GM21367 (cell line): ENCODE data around the gene AHRR.
"Not testable (repeated sequence)": the region's sequence is repeated elsewhere in the genome, so short reads cannot be mapped to it uniquely, and the experiment has no call there.

ENCODE experiments used
- ATAC-seq: cut with Tn5 transposase; IDR thresholded peaks from one replicate; pipeline ENCODE4 v1.9.1; 2021; ENCODE audit not compliant: unreplicated experiment

AHRR gene

DNA sequence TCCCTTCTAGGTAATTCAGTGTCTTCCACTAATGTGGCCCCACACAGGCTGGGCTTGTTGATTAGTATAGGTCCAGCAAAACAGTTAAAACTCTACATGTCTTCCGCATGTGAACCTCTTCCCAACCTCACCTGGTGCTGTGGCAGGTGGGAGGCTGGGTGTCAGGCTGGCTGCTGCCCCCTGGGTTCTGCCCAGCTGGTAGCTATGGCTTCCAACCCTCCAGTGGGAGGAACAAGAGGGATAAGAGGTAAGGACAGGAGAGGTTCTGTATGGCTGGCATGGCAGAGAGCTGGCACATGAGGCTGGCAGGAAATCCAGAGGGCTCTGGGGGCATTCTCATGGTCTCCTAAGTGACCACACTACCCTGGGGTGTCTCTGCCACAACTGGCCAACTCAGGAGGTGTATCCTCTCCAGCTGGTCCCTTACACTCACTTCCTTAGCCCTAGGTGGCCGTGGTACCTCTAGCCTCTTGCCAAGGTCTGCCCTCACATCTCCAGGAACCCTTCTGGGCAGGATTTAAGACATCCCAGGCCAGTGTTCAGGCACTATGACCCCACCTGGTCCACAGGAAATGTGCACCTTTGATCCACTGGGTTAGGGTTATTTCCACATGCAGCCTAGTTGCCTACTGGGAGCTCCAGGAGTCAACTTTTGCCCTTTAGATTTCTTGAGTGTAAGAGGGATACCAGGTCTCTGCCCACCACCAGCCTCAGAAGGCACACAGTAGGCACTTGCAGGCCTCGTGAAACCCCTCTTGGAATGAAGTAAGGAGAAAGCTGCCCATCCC lies 41.7 kb downstream of the AHRR start:
- no peak for ATAC-seq

DNA sequence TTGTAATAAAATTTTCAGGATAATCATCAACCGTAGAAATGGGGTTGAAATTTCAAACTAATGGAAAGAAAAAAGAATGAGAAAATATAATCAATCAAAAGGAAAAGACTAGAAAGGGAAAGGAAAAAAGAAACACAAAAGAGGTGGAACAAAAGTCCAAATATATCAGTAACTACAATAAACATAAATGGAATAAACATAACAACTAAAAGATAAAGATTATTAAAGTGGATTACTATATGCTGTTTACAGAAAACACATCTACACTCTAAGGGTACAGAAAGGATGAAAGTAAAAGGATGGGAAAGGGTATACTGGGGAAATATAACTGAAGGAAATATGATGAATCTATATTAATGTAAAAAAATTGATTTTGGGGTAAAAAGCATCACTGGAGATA lies 43.0 kb downstream of the AHRR start:
- no peak for ATAC-seq

DNA sequence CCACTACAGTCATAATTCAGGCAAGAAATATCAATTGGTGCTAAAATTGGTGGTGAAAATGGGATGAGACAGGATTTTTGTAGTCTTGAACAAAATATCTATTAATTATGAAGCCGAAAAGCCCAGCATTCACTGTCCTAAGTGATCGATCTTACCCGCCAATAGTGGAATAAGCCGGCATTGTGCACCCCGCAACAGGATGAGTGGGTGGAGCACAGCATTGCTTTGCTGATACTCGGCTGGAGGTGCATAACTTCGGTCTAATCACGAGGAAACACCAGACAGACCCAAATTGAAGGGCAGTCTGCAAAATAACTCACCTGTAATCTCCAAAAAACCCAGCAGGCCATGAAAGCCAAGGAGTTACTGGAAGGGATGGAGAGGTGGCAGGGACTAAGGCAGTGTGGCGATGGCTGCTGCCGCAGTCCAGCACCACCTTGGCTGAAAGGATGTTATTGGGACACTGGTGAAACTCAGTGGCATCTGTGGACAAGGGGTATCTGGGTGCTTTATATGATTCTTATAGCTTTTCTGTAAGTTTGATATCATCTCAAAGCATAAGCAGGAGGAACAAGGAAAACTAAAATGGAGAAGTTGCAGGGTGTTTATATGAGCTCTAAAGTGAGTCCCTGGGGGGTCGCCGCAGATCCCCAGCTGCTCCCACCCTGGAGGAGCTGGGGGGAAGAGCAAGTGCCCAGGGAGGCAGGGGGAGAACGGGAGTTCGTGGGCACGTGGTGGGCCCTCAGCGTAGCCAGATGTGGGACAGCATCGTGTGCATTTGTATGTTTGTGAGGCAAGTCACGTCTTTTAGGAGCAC lies 45.2 kb downstream of the AHRR start:
- ATAC-seq = no peak

DNA sequence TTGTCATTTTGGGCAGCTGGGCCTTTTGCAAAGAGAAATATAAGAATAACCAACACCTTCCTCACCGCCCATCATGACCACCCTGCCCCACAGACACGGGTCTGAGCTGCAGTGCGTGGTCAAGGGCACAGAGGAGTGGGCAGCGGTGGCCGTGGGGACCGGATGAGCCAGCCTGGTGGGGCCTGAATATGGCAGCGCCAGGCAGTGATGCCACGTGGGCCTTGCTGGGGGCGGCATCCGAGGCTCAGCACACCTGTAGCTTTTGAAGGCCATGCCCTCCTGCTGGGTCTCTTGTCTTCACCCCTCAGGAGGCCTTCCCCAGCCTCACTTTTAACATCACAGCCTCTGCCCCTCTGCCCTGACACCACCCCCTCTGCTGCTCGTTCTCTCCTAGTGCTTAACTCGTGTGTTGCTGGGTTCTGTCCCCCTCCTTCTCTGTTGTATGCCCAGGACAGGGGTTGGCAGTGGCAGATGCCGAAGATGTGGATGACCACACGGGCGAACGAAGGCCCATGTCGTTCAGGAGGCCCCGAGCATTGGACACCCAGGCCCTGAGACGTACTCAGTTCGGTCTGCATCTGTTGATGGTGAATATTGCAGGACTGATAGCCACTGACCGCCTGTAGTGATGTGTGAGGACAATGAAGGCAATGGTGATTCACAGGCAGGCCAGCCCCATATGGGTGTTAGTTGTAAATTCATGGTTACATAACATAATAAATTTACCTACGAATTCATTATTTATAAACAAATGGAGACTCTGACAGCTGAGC lies 46.0 kb downstream of the AHRR start:
- ATAC-seq = no peak

DNA sequence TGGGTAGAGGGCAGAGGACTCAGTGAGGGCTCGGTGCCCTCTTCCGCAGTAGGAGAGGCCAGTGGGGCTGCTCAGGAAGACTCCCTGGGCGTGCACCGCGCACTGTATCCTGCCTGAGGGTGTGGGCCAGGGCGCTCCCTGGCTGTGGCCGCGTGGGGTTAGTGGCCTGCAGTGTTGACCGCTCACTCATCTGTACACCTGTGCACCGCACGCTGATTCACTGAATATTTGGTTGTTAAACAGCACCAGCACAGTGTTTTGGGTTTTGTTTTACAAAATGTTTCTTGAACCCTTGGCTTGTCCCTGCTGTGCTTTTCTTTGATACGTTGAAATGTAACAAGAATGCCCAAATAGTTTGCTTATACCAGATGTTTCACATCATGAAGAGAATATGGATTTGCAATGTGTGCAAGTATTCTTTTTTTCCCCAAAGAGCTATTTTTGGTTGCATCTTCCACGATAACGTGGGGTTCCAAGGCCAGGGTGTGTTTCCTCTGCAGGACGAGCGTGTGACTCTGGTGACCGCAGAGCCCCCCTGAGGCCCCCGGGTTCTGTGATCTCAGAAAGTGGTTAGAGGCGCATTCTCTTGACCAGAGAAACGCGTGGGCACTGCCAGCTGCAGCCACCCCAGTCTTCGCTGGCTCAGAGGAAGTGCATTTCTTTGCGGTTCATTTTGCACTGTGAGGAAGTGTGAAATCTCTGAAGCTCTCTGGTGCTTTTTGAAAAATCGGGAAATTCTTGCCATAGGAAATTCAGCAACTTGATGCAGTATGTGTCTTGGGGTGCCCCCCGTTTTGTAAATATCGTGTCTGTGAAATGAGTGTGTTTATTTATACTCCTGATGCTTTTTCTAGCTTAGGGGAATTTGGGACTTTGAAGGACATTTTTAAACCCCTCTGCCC lies 46.9 kb downstream of the AHRR start:
- ATAC-seq = peak; percentile 50

DNA sequence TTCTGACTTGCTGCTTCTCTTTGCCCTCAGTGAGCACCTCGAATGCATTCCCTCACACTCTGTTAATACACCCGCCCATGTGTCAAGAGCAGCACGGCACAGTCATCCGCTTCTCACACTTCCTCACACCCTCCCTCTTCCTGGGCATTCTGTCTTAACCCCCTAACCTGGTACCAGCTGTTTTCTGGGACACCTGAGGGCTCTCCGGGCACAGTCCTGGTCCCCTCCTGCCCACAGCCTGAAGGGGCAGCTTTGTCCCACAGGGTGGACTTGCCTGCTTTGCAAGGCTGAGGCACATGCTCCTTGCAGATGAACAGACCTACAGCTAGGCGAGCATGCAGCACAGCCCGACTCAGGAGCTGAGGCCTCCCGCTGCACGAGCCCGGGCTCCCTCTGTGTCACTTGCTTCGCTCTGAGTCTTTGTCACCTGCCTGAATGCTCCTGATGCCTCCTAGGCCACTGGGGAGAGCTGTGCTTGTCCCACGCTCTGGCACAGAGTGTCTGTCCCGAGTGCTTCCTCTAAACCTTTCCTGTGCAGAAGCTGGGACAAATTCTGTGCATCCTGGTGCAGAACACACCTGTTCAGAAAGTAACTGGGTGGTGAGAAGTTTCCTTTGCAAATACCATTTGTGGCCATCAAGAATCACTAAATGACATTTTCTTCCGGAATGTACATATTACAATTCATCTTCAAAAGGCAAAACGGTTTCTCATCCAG lies 47.8 kb downstream of the AHRR start:
- ATAC-seq = no peak

DNA sequence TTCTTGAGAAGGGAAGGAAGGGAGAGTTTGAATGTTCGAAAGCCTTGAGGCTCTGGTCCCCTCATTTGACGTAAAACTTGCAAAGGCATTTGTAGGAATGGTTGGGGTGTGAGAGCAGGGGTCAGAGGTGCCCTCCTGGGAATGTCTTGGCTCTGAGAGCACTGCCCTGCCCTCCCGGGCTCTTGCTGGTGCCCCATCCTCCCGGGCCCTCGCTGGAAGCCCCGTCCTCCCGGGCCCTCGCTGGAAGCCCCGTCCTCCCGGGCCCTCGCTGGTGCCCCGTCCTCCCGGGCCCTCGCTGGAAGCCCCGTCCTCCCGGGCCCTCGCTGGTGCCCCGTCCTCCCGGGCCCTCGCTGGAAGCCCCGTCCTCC lies 48.3 kb downstream of the AHRR start:
- ATAC-seq = not testable (repeated sequence)

DNA sequence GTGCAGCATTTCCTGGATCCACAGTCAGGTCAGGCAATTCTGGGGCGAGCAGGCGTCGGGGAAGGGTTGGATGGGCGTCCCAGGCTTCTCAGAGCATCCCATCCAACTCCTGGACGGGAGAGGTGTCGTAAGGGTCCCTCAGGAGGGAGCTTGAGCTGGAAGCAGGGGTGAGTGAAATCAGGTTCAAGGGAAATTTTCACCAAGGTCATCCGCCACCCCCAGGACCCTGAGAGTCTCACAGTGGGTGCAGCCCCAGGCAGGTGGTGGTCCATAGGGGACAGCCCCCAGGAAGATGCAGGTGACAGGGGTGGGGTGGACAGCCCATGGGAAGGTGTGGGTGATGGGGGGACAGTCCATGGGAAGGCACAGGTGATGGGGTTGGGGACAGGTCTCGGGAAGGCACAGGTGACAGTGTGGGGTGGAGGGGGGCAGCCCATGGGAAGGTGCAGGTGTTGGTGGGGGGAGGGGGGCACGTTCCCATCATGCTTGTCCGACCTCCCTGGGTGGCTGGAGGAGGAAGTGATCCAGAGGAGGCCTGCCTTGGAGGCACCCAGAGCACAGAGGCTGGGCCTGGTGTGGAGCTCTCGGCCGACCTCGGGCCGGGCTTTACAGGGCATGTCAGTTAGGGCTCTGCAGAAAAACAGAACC lies 48.9 kb downstream of the AHRR start:
- no peak for ATAC-seq

DNA sequence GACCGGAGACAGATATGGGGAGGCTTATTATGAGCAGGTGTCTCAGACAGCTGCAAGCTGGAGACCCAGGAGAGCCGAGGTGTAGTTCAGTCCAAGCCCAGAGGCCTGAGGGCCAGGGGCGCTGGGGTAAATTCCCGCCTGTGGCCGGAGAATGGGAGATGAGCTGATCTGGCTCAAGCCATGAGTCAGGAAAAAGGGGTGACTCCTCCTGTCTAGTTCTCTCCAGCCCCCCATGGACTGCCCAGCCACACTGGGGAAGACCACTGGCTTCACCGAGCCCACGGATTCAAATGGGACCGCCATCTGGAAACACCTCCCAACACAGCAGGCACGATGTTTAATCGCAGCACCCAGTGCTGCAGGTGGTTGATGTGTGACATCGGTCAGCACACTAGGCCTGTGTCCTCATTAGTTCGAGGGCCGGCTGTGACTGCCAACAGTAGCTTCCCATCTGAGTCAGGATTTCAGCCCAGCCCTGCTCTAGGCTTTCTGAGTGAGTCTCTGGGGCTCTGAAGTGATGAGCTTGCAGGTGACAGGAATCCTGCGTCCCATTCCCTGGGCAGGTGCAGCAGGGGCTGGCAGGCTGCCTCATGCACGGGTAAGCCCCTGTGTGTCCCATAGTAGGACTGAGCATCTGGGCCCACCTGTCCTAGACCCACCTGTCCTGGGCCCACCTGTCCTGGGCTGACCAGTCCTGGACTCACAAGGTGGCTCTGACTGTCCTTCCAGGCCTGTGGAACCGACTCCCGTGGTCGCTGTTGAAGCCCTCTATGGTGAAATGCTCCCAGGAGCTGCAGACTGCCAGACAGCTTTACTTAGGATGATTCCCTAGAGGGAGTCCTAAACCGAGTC lies 49.7 kb downstream of the AHRR start:
- no peak for ATAC-seq

DNA sequence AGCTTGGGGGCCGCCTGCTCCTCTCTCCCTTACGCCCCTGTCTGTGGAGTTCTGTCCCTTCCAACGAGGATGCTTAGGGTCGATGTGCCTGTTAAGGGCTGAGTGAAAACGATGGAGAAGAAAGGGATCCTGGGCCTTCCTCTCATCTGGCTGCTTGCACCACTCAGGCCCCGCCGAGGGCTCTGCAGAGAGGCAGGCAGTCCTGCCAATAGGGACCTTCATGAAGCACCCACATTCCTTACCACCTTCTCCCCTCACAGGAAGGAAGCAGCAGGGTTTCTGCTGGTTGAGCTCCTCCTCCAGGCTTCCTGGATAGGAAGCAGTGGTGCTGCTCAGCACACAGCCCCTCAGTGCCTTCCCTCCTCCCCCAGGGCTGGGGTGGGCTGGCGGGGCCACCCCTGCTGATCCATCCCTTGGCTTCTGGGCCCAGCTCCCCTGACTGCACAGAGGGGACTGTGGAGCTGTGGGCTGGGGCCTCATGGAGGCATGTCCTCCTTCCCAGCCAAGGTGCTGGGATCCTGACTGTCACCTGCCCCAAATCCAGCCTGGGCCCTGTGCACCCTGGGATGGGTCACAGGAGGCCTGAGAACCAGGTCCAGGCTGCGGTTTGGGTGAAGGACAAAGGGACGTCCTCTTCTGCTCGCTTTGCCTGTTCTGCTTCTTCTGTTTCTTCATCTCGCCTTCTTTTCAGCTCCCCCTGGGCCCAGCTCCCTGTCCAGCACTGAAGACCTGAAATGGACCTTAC lies 50.5 kb downstream of the AHRR start:
- no peak for ATAC-seq

DNA sequence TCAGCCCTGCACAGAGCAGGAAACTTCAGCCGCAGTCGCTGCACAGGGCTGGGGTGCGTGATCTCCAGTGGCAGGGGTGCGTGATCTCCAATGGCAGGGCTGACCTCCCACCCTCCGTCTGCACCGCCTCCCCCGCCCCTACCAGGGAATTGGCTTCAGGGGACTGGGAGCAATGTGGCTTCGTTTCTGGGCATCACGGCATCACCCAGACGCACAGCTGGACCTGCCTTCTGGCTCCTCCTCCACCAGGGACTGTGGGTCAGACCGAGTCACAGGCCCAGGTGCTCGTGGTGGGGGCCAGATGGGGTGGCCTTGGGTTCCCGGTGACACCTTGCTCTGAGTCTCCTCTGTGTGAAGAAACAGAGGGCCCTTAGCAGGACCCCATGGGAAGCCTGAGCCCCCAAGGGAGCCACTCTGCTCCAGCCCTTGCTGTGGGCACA lies 51.1 kb downstream of the AHRR start:
- no peak for ATAC-seq

DNA sequence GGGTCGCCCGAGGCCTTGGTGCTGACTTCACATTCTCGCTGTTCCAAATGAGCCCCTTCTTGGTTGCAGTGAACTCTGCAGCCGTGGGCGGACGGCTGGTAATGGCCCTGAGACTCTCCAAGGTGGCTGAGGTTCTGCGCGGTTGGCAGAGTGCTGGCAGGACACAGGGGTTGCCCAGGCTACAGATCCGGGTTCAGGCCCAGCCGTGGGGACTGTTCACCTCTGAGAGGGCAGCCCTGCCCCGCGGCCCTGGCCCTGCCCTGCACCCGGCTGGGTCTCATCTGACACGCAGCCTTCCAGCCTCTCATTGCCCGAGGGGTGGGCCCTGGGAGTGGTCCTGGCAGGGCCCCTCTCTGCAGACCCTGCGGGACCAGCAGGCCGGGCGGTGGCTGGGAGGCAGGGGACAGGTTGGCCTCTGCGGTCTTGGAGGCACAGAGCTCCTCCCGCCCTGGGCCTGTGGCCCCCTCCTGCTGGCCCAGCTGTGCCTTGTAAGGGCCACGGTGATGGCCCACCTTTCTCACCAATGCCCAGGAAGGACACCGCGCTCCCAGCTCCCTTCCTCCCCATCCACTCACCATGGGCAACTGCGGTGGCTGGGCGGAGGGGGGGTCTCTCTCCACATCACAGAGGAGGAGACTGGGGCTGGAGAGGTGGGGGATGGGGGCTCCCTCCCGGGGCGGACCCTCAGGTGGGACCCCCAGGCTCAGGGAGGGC lies 51.6 kb downstream of the AHRR start:
- ATAC-seq = no peak

DNA sequence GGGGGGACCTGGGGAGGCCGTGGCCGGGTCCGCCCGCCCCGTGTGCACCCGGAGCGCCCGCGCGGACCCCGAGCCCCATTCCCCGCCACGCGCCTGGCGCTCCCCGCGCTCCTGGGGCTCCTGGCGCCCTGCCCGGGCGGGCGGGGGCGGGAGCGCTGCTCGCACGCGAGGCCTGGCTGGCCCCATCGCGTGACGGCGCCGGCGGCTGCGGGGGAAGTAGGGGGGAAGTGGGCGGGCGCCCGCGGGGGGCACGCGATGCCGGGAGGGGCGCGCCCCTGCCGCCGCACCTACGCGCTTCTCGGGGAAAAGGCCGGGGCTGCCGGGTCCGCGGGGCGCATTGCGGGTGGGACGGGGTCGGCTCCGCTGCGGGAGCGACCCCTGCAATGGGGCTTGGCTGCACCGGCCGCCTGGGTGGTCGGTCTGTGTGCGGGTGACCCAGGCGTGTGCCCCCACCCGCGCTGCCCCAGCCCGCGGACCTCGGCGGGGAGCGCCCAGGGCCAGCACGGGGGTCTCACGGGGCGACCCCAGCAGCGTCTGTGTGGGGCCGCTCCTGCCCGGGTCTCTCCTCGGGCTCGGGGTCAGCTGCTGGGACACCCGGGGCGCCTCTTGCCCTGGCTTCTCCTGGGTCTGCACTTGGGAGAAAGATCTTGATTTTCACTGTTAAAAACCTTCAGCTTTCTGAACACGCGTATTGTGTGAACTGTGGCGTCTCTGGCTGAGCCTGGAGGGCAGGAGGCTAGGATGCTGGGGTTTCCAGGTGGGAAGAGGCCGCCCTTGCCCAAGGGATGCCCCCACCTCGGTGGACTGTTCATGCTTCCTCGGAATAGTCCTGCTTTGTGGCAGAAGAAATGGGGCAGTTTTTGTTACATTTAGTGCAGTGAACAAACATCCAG lies 52.4 kb downstream of the AHRR start:
- no peak for ATAC-seq

DNA sequence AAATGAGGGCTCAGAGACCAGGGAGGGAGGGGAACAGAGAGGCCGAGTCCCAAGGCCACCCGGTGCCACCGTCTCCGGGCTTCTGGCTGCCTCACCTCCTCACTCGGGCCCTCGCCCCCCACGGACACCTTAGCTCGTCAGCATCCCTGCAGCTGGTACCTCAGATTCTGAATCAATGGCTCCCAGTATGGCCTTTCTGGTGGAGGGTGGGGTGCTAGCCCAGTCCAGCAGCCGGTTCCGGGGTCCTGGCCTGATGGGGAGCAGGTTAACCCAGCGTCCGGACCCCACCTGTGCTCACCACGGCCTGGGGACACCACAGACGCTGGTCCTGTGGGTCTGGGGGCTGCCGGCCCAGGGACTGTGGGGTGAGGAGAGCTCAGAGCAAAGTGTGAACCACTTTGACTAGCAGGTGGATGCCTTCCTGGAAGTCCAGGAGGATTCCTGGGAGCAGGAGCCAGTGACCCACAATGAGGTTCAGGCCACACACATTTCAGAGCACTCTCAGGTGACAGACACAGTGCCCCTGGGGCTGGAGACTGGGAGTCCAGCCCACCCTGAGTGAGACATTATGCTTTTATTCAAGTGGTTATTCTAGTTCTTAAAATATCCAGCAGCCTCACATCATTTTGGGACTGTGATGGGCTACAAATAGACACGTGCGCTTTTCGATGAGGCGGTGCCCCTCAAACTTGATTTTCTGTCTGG lies 53.3 kb downstream of the AHRR start:
- no peak for ATAC-seq

DNA sequence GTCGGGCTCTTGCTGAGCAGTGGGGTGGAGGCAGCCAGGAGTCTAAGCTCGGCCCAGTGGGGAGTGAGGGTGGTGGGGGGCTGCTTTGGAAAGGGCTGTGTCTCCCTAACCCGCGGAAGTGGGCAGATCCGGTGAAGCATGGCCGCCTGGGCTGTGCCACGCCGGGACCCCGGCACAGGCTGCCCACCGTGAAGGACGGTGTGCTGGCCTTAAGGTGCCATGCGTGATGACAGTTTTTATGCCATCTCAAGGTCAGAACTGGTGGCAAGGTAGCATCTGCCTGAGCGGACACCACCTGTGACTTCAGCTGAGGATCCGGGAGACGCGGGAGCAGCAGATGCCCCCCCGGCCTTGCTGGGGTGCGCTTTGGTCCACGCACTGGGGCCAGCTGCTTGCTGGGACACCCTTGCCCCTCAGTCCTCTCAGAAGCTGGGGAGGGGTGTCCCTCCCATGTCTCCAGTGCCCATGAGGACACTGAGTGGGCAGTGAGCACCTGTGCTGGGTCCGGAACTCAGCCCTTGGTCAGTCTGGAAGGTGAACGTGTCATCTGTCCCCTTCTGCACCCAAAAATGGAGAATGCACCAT lies 53.9 kb downstream of the AHRR start:
- ATAC-seq = no peak
